COR-L47 (cell line): Measurements from ENCODE around the gene KIZ.

Experiments used
- DNase-seq: peaks from one replicate; lab custom pipeline; 2025; lab: John Stamatoyannopoulos, UW

Gene KIZ

DNA sequence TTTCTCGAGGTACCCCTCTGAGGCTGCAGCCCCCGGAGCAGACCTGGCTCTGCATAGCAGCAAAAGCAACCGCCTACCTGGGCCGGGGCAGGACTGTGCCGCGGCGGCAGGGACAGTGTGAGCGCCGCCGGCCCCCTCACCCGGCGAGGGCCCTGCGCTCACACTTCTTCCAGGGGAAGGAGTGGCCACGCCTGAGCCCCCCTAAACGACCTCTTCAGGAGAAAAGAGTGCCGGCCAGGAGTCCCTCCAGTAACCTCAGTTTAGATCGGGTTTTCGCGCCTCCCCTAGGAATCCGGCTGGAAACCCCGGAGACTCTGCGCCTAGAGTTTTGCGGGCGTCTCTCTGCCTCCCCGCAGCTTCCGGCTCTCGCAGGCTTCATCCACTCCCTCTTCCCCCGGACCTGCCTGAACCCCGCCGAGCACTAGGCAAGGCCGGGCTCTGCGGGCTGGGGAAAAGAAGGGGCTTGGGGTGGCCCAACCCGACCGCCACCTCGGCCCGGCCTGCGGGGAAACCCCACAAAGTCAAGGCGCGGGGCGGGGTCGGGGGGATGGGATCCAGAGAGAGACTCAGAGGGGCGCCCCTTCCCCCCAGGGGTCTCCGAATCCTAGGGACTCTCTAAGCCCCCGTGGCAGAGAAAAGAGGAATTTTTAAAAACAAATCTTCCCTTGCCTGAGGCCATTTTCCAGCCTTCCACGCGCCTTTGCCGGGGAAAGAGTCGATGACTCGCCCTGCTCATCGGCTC lies 20.3 kb upstream of the KIZ start:
- no peak for DNase-seq

DNA sequence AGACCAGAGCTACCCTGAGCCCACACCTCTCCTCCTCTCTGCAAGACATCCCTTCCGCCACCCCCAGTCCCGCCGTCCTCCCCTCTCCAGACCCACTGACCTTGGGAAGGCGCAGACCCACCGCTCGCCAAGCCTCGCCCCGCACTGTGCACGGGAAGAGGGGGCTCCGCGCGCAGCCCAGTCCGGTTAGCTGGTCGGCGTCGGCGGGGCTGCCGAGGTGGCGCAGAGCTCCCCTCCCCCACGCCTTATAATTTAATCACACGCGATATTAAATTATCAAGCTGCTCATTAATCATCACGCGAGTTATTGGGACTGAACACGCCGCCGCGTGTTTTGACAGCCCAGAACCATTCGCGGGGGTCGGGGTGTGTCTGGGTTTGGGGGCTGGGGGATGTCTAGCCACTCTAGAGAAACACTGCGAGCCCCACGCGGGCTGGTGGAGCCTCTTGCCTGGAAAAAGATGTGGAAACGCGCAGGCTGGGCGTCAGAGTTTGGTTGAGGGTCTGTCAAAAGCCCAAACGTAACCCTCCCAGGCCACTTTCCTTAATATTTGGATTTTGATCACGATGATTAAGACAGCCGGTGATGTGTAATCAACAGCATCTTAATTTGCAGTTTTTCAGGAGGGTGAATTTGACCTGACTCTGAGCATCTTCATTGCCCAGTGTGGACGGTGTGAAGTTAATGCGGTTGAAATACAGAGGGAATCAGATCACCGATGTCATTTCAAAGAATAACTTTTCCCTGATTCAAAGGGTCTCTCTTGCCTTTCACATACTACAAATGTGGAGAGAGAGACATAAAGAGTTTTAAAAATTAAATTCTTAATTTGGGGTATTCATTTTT lies 19.5 kb upstream of the KIZ start, which contains the start of gene LINC00237:
TSS of gene LINC00237 (minus strand) at position 188 of the 847 bp plus-strand sequence.
- no peak for DNase-seq

DNA sequence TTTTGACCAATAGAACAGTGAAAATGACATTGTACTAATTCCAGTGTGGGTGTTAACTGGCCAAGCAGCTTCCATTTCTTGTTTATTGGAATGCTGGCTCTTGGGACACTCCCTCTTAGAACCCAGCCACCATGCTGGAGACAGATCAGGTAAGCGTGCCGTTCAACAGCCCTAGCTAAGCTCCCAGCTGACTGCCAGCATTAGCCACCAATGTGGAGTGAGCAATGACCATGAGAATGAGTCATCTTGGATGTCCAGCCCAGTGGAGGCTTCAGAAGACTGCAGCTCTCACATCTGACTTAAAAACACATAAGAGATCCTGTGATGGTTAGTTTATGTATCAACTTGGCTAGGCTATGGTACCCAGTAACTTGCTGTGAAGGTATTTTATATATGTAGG lies 16.7 kb upstream of the KIZ start:
- DNase-seq: no peak

DNA sequence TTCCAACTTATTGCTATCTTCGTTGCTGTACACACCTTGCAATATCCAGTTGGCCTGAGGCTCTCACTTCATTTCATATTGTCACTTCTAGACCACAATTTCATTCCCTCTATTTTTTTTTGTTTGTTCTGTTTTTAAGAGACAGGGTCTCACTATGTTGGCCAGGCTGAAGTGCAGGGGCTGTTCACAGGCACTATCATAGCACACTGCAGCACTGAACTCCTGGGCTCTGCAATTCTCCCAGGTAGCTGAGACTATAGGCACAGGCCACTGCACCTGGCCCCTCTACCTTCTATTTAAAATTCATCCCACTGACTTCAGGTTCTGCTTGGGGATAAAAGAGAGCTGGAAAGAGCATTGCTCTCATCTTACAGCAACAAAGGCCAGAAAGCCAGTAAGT lies 15.1 kb upstream of the KIZ start:
- no peak for DNase-seq

DNA sequence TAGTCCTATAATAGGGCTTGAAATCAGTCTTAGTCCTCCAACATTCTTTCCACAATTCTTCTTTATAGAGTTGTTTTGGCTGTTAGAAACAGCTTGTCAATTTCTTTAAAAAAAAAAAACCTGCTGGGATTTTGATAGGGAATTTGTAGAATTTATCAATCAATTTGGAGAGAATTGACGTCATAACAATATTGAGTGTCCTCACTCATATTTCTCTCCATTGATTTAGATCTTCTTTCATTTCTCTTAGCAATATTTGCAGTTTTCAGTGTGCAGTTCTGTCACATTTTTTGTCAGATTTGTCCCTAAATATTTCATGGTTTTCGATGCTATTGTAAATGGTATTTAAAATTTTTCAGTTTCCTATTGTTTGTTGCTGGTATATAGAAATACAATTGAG lies 14.5 kb upstream of the KIZ start:
- DNase-seq: no peak

- DNase-seq: no peak
Measured at GRCh38 chr20:21113697-21114096, 12.2 kb upstream of the KIZ start.

- no peak for DNase-seq
Measured at GRCh38 chr20:21114584-21114983, 11.3 kb upstream of the KIZ start.

- no peak for DNase-seq
Measured at GRCh38 chr20:21117521-21117920, 8.4 kb upstream of the KIZ start.

- DNase-seq: no peak
Measured at GRCh38 chr20:21118138-21118537, 7.7 kb upstream of the KIZ start.

- no peak for DNase-seq
Measured at GRCh38 chr20:21118782-21119181, 7.1 kb upstream of the KIZ start.

DNA sequence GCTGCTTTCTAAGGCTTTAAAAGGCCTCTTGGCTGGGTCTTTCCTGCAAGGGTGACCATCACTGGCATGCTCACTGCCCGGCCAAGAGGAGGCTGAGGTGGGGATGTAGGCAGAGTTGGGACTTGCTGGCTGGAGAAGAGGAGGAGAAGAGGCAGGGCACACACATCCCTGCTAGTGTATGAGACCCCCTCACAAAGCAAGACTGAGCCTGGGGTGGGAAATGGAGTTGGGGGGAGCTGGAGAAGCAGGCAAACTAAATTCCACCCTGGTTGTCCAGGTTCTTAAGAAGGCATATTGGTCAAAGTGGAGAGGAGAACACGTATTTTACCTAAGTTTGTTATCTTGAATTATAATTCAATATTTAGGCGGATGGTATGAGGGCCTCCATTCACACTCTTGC lies 1.7 kb upstream of the KIZ start:
- DNase-seq: no peak

- peak; percentile 64 for DNase-seq
Measured at GRCh38 chr20:21125072-21125848, 622 bp upstream of the KIZ start.

DNA sequence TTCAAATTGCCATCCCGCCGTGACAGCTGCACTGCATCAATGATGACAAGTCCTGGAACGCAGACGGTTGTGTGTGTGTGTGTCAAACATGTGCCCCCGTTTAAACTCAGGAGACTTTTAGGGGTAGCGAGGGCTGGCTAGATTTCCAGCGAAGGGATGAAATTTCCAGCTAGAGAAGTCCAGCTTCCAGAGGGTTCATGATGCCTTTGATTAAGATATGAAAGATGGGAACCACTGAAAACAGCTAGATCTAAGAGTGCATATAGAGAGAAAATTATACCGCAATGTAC lies 644 bp downstream of the KIZ start:
- DNase-seq: no peak

- DNase-seq: no peak
Measured at GRCh38 chr20:21127201-21127981, 1.5 kb downstream of the KIZ start.

- no peak for DNase-seq
Measured at GRCh38 chr20:21129861-21130260, 4.0 kb downstream of the KIZ start.

DNA sequence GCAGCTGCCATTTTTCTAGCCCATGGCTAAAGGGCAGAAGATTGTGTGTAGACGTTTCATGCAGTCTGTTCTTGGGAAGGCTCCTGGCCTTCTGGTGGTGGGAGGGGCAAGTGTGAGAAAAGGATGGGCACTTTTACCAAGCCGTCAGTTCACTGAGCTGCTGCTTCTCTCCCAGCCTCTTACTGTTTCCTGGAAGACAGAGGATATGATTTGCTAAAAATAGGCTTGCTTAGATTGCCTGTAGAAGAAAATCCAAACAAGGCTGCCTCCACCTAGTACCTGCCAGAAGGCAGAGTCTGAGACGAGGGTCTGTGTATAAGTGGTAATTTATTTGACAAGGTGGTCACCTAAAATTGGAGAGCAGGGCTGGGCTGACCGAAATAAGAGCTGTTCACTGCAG lies 7.5 kb downstream of the KIZ start:
- DNase-seq: no peak

- no peak for DNase-seq
Measured at GRCh38 chr20:21133917-21134622, 8.2 kb downstream of the KIZ start.

- DNase-seq: no peak
Measured at GRCh38 chr20:21134883-21135493, 9.1 kb downstream of the KIZ start.

DNA sequence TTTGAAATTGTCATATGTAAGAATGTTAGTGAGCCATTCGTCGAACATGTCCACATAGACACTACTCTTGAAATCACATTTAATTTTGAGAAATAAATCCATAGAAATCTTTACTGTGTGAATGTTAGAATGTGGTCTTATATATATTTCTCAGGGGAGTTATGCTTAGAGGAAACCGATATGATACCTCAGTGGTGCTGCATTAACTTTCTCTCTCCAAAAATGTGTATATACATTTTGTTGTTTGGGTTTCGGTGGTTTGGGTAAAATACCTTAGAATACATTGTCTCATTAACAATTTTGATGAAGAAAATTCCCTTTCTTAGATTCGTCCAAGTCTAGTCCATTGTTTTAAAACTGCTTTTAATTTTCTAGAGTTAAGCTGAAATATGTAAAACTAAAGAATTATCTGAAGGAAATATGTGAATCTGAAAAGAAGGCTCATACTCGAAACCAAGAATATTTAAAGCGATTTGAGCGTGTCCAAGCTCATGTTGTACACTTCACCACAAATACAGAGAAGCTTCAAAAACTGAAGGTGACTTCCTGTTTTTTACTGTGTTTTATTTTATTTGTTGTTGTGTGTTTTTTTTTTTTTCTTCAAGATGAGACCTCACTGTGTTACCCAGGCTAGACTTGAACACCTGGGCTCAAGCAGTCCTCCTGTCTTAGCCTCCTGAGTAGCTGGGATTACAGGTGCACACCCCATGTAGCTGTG lies 10.3 kb downstream of the KIZ start:
- DNase-seq: no peak

DNA sequence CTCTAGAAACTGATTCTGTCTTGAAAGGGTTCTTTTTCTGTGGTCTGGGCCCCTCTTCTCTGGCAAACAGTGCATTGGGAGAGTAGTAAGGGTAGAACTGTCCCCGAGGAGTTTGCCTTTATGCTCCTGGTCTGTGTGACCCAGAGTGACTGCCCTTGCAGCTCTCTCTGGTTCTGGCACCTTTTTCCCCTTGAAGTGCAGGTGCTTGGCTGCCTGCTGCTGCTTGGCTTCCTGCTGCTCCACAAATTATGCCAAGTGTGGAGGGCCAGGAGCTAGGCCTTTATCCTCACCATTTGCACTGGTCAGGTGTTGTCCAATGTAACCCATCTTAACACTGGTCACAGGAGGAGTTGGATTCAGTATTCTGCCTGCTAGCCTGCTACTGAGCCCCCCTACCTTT lies 11.2 kb downstream of the KIZ start:
- DNase-seq: peak; percentile 38
